Measurements from ENCODE around the gene PIK3AP1.

DNA sequence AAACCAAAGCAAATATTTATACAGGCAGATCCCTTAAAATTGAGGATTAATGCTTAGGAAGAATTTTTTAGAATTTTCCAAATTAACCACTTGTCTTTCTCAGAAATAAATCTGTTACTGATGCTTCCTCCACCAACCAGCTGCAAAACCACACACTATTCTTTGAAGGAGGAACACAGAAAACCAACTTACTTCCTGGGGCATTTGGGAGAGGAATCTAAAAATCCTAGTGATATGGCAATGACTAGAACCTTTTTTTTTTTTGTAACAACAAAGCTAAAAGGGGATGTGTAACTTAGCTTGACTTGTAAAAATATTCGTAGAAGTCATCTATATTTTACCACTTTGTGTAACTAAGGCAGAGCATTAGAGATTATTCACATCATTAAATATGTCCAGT, 128.4 kb downstream of the PIK3AP1 start:
- TF ChIP-seq POLR2A (IDR thresholded peaks at IDR 0.05), result no peak
- TF ChIP-seq, protein P1, sequence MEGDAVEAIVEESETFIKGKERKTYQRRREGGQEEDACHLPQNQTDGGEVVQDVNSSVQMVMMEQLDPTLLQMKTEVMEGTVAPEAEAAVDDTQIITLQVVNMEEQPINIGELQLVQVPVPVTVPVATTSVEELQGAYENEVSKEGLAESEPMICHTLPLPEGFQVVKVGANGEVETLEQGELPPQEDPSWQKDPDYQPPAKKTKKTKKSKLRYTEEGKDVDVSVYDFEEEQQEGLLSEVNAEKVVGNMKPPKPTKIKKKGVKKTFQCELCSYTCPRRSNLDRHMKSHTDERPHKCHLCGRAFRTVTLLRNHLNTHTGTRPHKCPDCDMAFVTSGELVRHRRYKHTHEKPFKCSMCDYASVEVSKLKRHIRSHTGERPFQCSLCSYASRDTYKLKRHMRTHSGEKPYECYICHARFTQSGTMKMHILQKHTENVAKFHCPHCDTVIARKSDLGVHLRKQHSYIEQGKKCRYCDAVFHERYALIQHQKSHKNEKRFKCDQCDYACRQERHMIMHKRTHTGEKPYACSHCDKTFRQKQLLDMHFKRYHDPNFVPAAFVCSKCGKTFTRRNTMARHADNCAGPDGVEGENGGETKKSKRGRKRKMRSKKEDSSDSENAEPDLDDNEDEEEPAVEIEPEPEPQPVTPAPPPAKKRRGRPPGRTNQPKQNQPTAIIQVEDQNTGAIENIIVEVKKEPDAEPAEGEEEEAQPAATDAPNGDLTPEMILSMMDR (IDR thresholded peaks at IDR 0.05), result no peak

All from uterus (tissue), 2 donors.